SK-N-SH (cell line): Measurements from ENCODE around the gene STIM2. TPM values are rescaled to one million over a fixed set of nuclear protein-coding genes. Genes with fewer than 3 reads are reported as not detected.

ENCODE experiments used
- CTCF ChIA-PET: fragments of 300-600, 350-600 bp; formaldehyde crosslinking; extraction: SDS; loops from one replicate; lab custom pipeline; 2021; lab: Yijun Ruan, JAX
- POLR2A ChIA-PET: fragments of 350-600 bp; sonication (Branson Sonifier 250); formaldehyde crosslinking; extraction: SDS; loops from one replicate; lab custom pipeline; 2020; ENCODE audit warnings: antibody characterized with exemption, inconsistent platforms; lab: Yijun Ruan, JAX
- DNase-seq: peaks from one replicate; pipeline ENCODE4 v3.0.0; 2012
- H2AFZ ChIP-seq: fragments of 200-600 bp; sonication (generic); 2 replicates; pipeline ENCODE4 v1.8.1; 2016; ENCODE audit warnings: antibody characterized with exemption, mild to moderate bottlenecking, low read depth
- H3F3A ChIP-seq: fragments of 200-600 bp; sonication (generic); replicated peaks from 2 replicates; pipeline ENCODE3; 2016; ENCODE audit warnings: antibody characterized with exemption, mild to moderate bottlenecking; ENCODE audit not compliant: insufficient read depth
- H3K27ac ChIP-seq, 2 experiments: fragments of 200-500 bp in 1 of 2; fragments of 200-600 bp in 1 of 2; sonication (Bioruptor generic) in 1 of 2; sonication (generic), shearing (Covaris generic) in 1 of 2; 2 replicates each; pipeline versions ENCODE4 v1.5.1 to v1.6.1; 2014 to 2016; ENCODE audit warnings: low read depth in 2 of 2, inconsistent platforms in 1 of 2, low read length in 1 of 2, mild to moderate bottlenecking in 1 of 2, mixed read lengths in 1 of 2
- H3K27me3 ChIP-seq: fragments of 200-600 bp; sonication (generic), shearing (Covaris generic); 2 replicates; pipeline ENCODE4 v1.6.1; 2016; ENCODE audit warnings: mixed run types; ENCODE audit not compliant: insufficient read depth
- H3K36me3 ChIP-seq, 2 experiments: fragments of 200-500 bp in 1 of 2; fragments of 200-600 bp in 1 of 2; sonication (Bioruptor generic) in 1 of 2; sonication (generic) in 1 of 2; replicated peaks in 1 of 2; 2 replicates each; pipeline versions ENCODE3 to v1.5.1; 2014 to 2016; ENCODE audit warnings: low read length in 1 of 2, mild to moderate bottlenecking in 1 of 2; ENCODE audit not compliant: insufficient read depth in 2 of 2, control insufficient read depth in 1 of 2
- H3K4me1 ChIP-seq, 2 experiments: fragments of 200-500 bp in 1 of 2; fragments of 200-600 bp in 1 of 2; sonication (Bioruptor generic) in 1 of 2; sonication (generic), shearing (Covaris generic) in 1 of 2; 2 replicates each; pipeline versions ENCODE4 v1.5.1 to v1.6.1; 2014 to 2016; ENCODE audit warnings: low read depth in 1 of 2, low read length in 1 of 2, mixed run types in 1 of 2; ENCODE audit not compliant: insufficient read depth in 2 of 2, control insufficient read depth in 1 of 2
- H3K4me2 ChIP-seq: fragments of 200-600 bp; sonication (generic), shearing (Covaris generic); 2 replicates; pipeline ENCODE4 v1.6.1; 2017; ENCODE audit warnings: mixed run types
- H3K4me3 ChIP-seq, 2 experiments: fragments of 200-500 bp in 1 of 2; fragments of 200-600 bp in 1 of 2; sonication (Bioruptor generic) in 1 of 2; sonication (generic), shearing (Covaris generic) in 1 of 2; 2 replicates each; pipeline versions ENCODE4 v1.5.1 to v1.8.1; 2014 to 2016; ENCODE audit warnings: low read depth in 2 of 2, inconsistent platforms in 1 of 2, low read length in 1 of 2, mild to moderate bottlenecking in 1 of 2, mixed read lengths in 1 of 2, moderate library complexity in 1 of 2
- H3K79me2 ChIP-seq: fragments of 200-600 bp; sonication (generic); 2 replicates; pipeline ENCODE4 v1.8.1; 2017; ENCODE audit warnings: mild to moderate bottlenecking; ENCODE audit not compliant: insufficient read depth
- H3K9ac ChIP-seq: fragments of 200-600 bp; sonication (generic); 2 replicates; pipeline ENCODE4 v1.6.1; 2017; ENCODE audit warnings: mixed run types
- H3K9me2 ChIP-seq: fragments of 200-600 bp; sonication (generic); 2 replicates; pipeline ENCODE4 v1.6.1; 2017; ENCODE audit warnings: mixed run types
- H3K9me3 ChIP-seq: fragments of 200-600 bp; sonication (generic); 2 replicates; pipeline ENCODE4 v1.6.1; 2017; ENCODE audit warnings: mixed run types, mild to moderate bottlenecking, moderate library complexity
- H4K20me1 ChIP-seq: fragments of 200-600 bp; sonication (generic); 2 replicates; pipeline ENCODE4 v1.6.1; 2017; ENCODE audit warnings: mild to moderate bottlenecking, mixed run types; ENCODE audit not compliant: insufficient read depth
- FOXJ3 ChIP-seq: sonication (generic); formaldehyde crosslinking; IDR thresholded peaks from 2 replicates; pipeline ENCODE4 v1.5.1; 2020; ENCODE audit warnings: mild to moderate bottlenecking, missing genetic modification reagents
- FOXM1 ChIP-seq: IDR thresholded peaks from 2 replicates; pipeline ENCODE4 v1.4.0; 2012; ENCODE audit warnings: low read depth, mild to moderate bottlenecking
- GATA2 ChIP-seq: sonication (generic); formaldehyde crosslinking; IDR thresholded peaks from 2 replicates; pipeline ENCODE4 v1.5.0; 2020; ENCODE audit warnings: mild to moderate bottlenecking, missing genetic modification reagents
- IRF3 ChIP-seq: fragments of 150-350 bp; IDR thresholded peaks from 2 replicates; pipeline ENCODE4 v1.6.1; 2016; ENCODE audit warnings: mild to moderate bottlenecking, low read depth, low read length
- MXI1 ChIP-seq: IDR thresholded peaks from 2 replicates; pipeline ENCODE4 v1.6.1; 2012; ENCODE audit warnings: mild to moderate bottlenecking, low read depth, low read length, improper control_type of control experiment
- RAD21 ChIP-seq: IDR thresholded peaks from 2 replicates; pipeline ENCODE4 v1.6.1; 2012; ENCODE audit warnings: mild to moderate bottlenecking, low read length
- RCOR1 ChIP-seq: fragments of 150-350 bp; IDR thresholded peaks from 2 replicates; pipeline ENCODE4 v1.6.1; 2017; ENCODE audit warnings: antibody characterized with exemption, low read length
- RFX5 ChIP-seq: IDR thresholded peaks from 2 replicates; pipeline ENCODE4 v1.6.1; 2012; ENCODE audit warnings: mild to moderate bottlenecking, improper control_type of control experiment, low read length
- SIN3A ChIP-seq: IDR thresholded peaks from 2 replicates; pipeline ENCODE4 v1.6.1; 2012; ENCODE audit warnings: low read depth, mild to moderate bottlenecking, low read length, moderate library complexity, borderline replicate concordance
- SMC3 ChIP-seq: IDR thresholded peaks from 2 replicates; pipeline ENCODE4 v1.6.1; 2012; ENCODE audit warnings: low read depth, low read length, improper control_type of control experiment
- USF2 ChIP-seq: fragments of 150-350 bp; IDR thresholded peaks from 2 replicates; pipeline ENCODE4 v1.6.1; 2017; ENCODE audit warnings: antibody characterized with exemption, low read length, low read depth, borderline replicate concordance
- YY1 ChIP-seq: IDR thresholded peaks from 2 replicates; pipeline ENCODE4 v1.4.0; 2012; ENCODE audit warnings: low read depth, mild to moderate bottlenecking
- WGBS: methylation state at CpG from one replicate; pipeline ENCODE4 v1.1.6; 2017; ENCODE audit warnings: low lambda C conversion rate; 5-methylcytosine and 5-hydroxymethylcytosine counted together
- polyA plus RNA-seq, 3 experiments: library from polyadenylated mRNA; depleted of rRNA; stranded (reverse); fragments of >200 nt; gene quantifications; 2 replicates each; pipeline ENCODE4 v1.2.3, GENCODE V29; 2012
- TF ChIP-seq, protein P1 (sequence below): IDR thresholded peaks from 2 replicates; pipeline ENCODE4 v1.6.1; 2012; ENCODE audit warnings: mild to moderate bottlenecking, low read depth, low read length, moderate library complexity
- TF ChIP-seq, protein P2 (sequence below): IDR thresholded peaks from 2 replicates; pipeline ENCODE4; 2012

The STIM2 gene
- polyA plus RNA-seq, 1 of the 3 experiments (the other 2 are of a cell fraction) = 14.7 TPM

GRCh38 chr4:26937139-26937538, 76.5 kb downstream of the STIM2 start:
- H3K27me3 ChIP-seq = no peaks in the 10 kb centered on the region
- H3K27ac ChIP-seq = no peak overlapping the region
- no peaks in the 10 kb centered on the region for H3K9me2 ChIP-seq
- H3K4me1 ChIP-seq = no peaks in the 10 kb centered on the region; a peak in 1 of 4 replicates
- no peak overlapping the region for H2AFZ ChIP-seq
- CTCF ChIA-PET = no interaction called here
- POLR2A ChIA-PET = no interaction called here
- no peaks in the 10 kb centered on the region for H3K9me3 ChIP-seq
- no peak for TF ChIP-seq YY1
- TF ChIP-seq, protein P1, sequence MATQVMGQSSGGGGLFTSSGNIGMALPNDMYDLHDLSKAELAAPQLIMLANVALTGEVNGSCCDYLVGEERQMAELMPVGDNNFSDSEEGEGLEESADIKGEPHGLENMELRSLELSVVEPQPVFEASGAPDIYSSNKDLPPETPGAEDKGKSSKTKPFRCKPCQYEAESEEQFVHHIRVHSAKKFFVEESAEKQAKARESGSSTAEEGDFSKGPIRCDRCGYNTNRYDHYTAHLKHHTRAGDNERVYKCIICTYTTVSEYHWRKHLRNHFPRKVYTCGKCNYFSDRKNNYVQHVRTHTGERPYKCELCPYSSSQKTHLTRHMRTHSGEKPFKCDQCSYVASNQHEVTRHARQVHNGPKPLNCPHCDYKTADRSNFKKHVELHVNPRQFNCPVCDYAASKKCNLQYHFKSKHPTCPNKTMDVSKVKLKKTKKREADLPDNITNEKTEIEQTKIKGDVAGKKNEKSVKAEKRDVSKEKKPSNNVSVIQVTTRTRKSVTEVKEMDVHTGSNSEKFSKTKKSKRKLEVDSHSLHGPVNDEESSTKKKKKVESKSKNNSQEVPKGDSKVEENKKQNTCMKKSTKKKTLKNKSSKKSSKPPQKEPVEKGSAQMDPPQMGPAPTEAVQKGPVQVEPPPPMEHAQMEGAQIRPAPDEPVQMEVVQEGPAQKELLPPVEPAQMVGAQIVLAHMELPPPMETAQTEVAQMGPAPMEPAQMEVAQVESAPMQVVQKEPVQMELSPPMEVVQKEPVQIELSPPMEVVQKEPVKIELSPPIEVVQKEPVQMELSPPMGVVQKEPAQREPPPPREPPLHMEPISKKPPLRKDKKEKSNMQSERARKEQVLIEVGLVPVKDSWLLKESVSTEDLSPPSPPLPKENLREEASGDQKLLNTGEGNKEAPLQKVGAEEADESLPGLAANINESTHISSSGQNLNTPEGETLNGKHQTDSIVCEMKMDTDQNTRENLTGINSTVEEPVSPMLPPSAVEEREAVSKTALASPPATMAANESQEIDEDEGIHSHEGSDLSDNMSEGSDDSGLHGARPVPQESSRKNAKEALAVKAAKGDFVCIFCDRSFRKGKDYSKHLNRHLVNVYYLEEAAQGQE = no peak
- TF ChIP-seq MXI1 = no peak
- TF ChIP-seq RAD21 = no peak
- no peak for TF ChIP-seq FOXJ3 (CRISPR knock-in tag)
- TF ChIP-seq GATA2 = no peak
- TF ChIP-seq FOXM1 = no peak
- no peak for TF ChIP-seq USF2
- no peak for TF ChIP-seq SMC3
- no peak for TF ChIP-seq RFX5
- no peak for TF ChIP-seq RCOR1
- TF ChIP-seq, protein P2, sequence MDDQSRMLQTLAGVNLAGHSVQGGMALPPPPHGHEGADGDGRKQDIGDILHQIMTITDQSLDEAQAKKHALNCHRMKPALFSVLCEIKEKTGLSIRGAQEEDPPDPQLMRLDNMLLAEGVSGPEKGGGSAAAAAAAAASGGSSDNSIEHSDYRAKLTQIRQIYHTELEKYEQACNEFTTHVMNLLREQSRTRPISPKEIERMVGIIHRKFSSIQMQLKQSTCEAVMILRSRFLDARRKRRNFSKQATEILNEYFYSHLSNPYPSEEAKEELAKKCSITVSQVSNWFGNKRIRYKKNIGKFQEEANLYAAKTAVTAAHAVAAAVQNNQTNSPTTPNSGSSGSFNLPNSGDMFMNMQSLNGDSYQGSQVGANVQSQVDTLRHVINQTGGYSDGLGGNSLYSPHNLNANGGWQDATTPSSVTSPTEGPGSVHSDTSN = no peak
- no peak for TF ChIP-seq SIN3A
- 98% methylated on average over 2 of the region's 2 CpGs for WGBS
- no peaks in the 10 kb centered on the region for H4K20me1 ChIP-seq
- DNase-seq = no peak
- H3K36me3 ChIP-seq = no peaks in the 10 kb centered on the region
- H3K4me3 ChIP-seq = no peak overlapping the region
- H3K9ac ChIP-seq = no peak overlapping the region
- no peak overlapping the region for H3K4me2 ChIP-seq
- no peaks in the 10 kb centered on the region for H3F3A ChIP-seq
- H3K79me2 ChIP-seq = peaks cover 10% of the 10 kb centered on the region; the same call in 1 of the 2 replicates

DNA sequence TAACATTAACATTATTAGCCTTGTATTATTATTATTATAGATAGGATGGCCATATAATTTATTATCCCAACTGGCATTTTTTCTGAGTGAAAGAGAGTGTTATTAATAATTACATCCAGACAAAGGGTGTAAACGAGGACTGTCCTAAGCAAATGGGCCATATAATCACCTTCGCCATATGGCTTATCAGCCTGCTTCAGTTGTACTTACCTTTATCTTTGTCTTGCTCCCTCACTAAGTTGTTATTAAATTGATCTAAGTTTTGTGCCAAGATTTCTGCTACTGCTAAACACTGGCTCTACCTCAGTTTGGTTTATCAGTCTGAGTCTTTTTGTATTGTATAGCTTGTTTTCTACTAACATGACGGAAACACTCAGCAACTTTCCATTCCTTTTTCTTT, 76.9 kb downstream of the STIM2 start:
- POLR2A ChIA-PET = no interaction called here
- Histone ChIP-seq H3K9me2 (no peaks in the 10 kb centered on the region), H3K79me2 (peaks cover 6% of the 10 kb centered on the region; the same call in 1 of the 2 replicates), H3K4me1 (no peaks in the 10 kb centered on the region; a peak in 1 of 4 replicates), H3K9ac (no peak overlapping the region), H2AFZ (no peak overlapping the region), H3K9me3 (no peaks in the 10 kb centered on the region), H3K36me3 (no peaks in the 10 kb centered on the region), H4K20me1 (no peaks in the 10 kb centered on the region), H3K4me3 (no peak overlapping the region), H3K4me2 (no peak overlapping the region), H3F3A (no peaks in the 10 kb centered on the region), H3K27ac (no peak overlapping the region), H3K27me3 (no peaks in the 10 kb centered on the region)
- TF ChIP-seq MXI1 (no peak), IRF3 (no peak), SIN3A (no peak)
- CTCF ChIA-PET = interaction anchor here (0.7 kb wide), 1 partner anchor 24 kb away, joined by 3 read pairs; no protein-coding TSS in a partner anchor
- DNase-seq = no peak
- WGBS = 92% methylated on average over 3 of the region's 3 CpGs
